Measurements from ENCODE around the gene SESN1. TPM values are rescaled to one million over a fixed set of nuclear protein-coding genes. Genes with fewer than 3 reads are reported as not detected.

The SESN1 gene
- polyA plus RNA-seq, 2 of the 4 experiments (the other 2 are of a cell fraction): 7.9 to 13.9 TPM

GRCh38 chr6:109009962-109010704 lies 84.5 kb downstream of the SESN1 start:
- ChIA-PET POLR2A (interaction anchor here (0.9 kb wide), 1 partner anchor 84 kb away, joined by 3 read pairs; no protein-coding TSS in a partner anchor), CTCF (no interaction called here)
- Histone ChIP-seq H3K9me3 (no peaks in the 10 kb centered on the region), H3K4me2 (peak overlapping the region; percentile 80), H3K4me3 (peak overlapping the region; percentile 88), H3K4me1 (no peaks in the 10 kb centered on the region; the same call in 2 of the 3 replicates), H3K27ac (peak overlapping the region; percentile 55 to 99)
- 22% methylated on average over 10 of the region's 10 CpGs for WGBS (ENCODE audit: missing lambda C conversion rate)
- TF ChIP-seq FOXS1 (CRISPR knock-in tag; IDR thresholded peaks at IDR 0.05): no peak
- no peak for TF ChIP-seq RARB (CRISPR knock-in tag; IDR thresholded peaks at IDR 0.05)
- TF ChIP-seq RNF2 (IDR thresholded peaks at IDR 0.05; ENCODE audit: borderline replicate concordance, low read depth): no peak
- TF ChIP-seq KDM1A (IDR thresholded peaks at IDR 0.05; ENCODE audit: low read depth): no peak
- TF ChIP-seq JUNB (IDR thresholded peaks at IDR 0.05): no peak
- TF ChIP-seq EHMT2 (IDR thresholded peaks at IDR 0.05; ENCODE audit: low read depth): no peak
- no peak for TF ChIP-seq HOXA7 (CRISPR knock-in tag; IDR thresholded peaks at IDR 0.05)
- FAIRE-seq (no peak), DNase-seq (ENCODE audit: low read depth in 1 of 2, low spot score in 1 of 2) (no peak), ATAC-seq (peak in 1 of 2 experiments; percentile 14; a peak in 3 of 6 replicates)

- ChIA-PET POLR2A (interaction anchor here (1.0 kb wide), 1 partner anchor 85 kb away, joined by 4 read pairs; no protein-coding TSS in a partner anchor), CTCF (no interaction called here)
- TF ChIP-seq POLR2A (IDR thresholded peaks at IDR 0.05; ENCODE audit: low read length): peak; percentile 36; the same call in 1 of the 2 replicates
- TF ChIP-seq PHF8 (IDR thresholded peaks at IDR 0.05; ENCODE audit: borderline replicate concordance, low read depth): peak; percentile 31; the same call in 1 of the 2 replicates
- no peak for TF ChIP-seq ZC3H11A (IDR thresholded peaks at IDR 0.05)
- TF ChIP-seq PBX3 (IDR thresholded peaks at IDR 0.05): peak; percentile 97
- ATAC-seq: peak; percentile 97 to 99
- DNase-seq (ENCODE audit: low read depth in 1 of 2, low spot score in 1 of 2): peak; percentile 30 to 77
- WGBS (ENCODE audit: missing lambda C conversion rate): 4% methylated on average over 11 of the region's 80 CpGs
- H3K4me1 ChIP-seq: no peaks in the 10 kb centered on the region; the same call in 2 of the 3 replicates
- peak overlapping the region; percentile 80 for H3K4me2 ChIP-seq
- no peaks in the 10 kb centered on the region for H3K9me3 ChIP-seq
- FAIRE-seq: no peak
- peak overlapping the region; percentile 88 for H3K4me3 ChIP-seq
- peak overlapping the region; percentile 86 to 99 for H3K27ac ChIP-seq
These were observed 85.2 kb downstream of the SESN1 start for GRCh38 chr6:109009236-109009961.

GRCh38 chr6:109008537-109009235 lies 86.0 kb downstream of the SESN1 start:
- TF ChIP-seq MAZ (IDR thresholded peaks at IDR 0.05; ENCODE audit: borderline replicate concordance, low read depth, low read length) (no peak), CHD4 (IDR thresholded peaks at IDR 0.05; ENCODE audit: borderline replicate concordance) (no peak), HEYL (CRISPR knock-in tag; IDR thresholded peaks at IDR 0.05) (no peak), ELK1 (IDR thresholded peaks at IDR 0.05; ENCODE audit: low read depth, low read length) (no peak), FOSB (CRISPR knock-in tag; IDR thresholded peaks at IDR 0.05) (no peak)
- ATAC-seq (peak; percentile 59 to 60; a peak in 5 of 6 replicates), FAIRE-seq (no peak), DNase-seq (ENCODE audit: low read depth in 1 of 2, low spot score in 1 of 2) (peak in 1 of 2 experiments; percentile 26)
- Histone ChIP-seq H3K4me3 (peak overlapping the region; percentile 88), H3K9me3 (no peaks in the 10 kb centered on the region), H3K4me1 (no peaks in the 10 kb centered on the region; the same call in 2 of the 3 replicates), H3K4me2 (peak overlapping the region; percentile 73), H3K27ac (peak overlapping the region; percentile 86 to 99)
- ChIA-PET POLR2A (interaction anchor here (0.9 to 1.0 kb wide), 2 partner anchors 86 to 450 kb away, joined by 3 to 4 read pairs; no protein-coding TSS in a partner anchor), CTCF (interaction anchor here (1.4 kb wide), 1 partner anchor 65 kb away, joined by 3 read pairs; no protein-coding TSS in a partner anchor)
- 3% methylated on average over 22 of the region's 24 CpGs for WGBS (ENCODE audit: missing lambda C conversion rate)
